Esophagus squamous epithelium (tissue), 4 donors: ENCODE results near the gene SNX8.
A peak's percentile ranks its signal among the peaks of the same experiment; 100 is the strongest.

Experiments used
- POLR2A ChIP-seq, 4 donors: fragments of 450-650 bp; IDR thresholded peaks; one replicate each; pipeline ENCODE4 v1.6.1; 2017; ENCODE audit warnings: antibody characterized with exemption in 4 of 4, mild to moderate bottlenecking in 4 of 4, moderate library complexity in 3 of 4
- TF ChIP-seq, protein P1 (sequence below), 6 experiments: fragments of 450-650 bp in 4 of 6; fragments of 200-600 bp in 2 of 6; sonication (generic) in 2 of 6; IDR thresholded peaks; one replicate each; pipeline ENCODE4 v1.5.1; 2016 to 2019; ENCODE audit warnings: antibody characterized with exemption in 6 of 6, mild to moderate bottlenecking in 4 of 6, moderate library complexity in 4 of 6

DNA sequence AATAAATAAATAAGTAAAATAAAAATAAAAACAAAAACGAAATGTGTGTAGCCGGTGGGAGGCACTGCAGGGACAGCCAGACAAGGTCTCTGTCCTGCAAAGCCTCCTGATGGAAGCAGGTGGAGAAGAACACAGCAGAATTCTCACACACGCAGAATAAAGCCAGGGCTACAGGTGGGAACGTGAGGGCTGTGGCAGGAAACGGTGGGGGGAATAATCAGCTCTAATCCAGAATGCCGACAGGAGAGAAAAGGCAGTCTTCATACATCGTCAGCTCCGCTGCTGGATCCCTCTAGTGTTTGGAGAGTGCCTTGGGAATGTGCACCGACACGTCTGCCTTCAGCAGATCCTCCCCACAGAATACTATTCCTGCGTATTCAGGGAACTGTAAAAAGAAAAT, 6.8 kb upstream of the SNX8 start:
- TF ChIP-seq, protein P1, sequence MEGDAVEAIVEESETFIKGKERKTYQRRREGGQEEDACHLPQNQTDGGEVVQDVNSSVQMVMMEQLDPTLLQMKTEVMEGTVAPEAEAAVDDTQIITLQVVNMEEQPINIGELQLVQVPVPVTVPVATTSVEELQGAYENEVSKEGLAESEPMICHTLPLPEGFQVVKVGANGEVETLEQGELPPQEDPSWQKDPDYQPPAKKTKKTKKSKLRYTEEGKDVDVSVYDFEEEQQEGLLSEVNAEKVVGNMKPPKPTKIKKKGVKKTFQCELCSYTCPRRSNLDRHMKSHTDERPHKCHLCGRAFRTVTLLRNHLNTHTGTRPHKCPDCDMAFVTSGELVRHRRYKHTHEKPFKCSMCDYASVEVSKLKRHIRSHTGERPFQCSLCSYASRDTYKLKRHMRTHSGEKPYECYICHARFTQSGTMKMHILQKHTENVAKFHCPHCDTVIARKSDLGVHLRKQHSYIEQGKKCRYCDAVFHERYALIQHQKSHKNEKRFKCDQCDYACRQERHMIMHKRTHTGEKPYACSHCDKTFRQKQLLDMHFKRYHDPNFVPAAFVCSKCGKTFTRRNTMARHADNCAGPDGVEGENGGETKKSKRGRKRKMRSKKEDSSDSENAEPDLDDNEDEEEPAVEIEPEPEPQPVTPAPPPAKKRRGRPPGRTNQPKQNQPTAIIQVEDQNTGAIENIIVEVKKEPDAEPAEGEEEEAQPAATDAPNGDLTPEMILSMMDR (IDR thresholded peaks at IDR 0.05), result peak in 1 of 6 experiments; percentile 21
- TF ChIP-seq POLR2A (IDR thresholded peaks at IDR 0.05), result no peak
